Fibroblast of peridontal ligament (primary cell): ENCODE measurements around the gene KCNH1.

ENCODE experiments used
- DNase-seq: peaks from one replicate; pipeline ENCODE4 v3.0.0-alpha.2; 2010; ENCODE audit errors: extremely low read depth

The KCNH1 gene

GRCh38 chr1:210857705-210858104 lies 276.2 kb downstream of the KCNH1 start:
- DNase-seq: no peak

DNA sequence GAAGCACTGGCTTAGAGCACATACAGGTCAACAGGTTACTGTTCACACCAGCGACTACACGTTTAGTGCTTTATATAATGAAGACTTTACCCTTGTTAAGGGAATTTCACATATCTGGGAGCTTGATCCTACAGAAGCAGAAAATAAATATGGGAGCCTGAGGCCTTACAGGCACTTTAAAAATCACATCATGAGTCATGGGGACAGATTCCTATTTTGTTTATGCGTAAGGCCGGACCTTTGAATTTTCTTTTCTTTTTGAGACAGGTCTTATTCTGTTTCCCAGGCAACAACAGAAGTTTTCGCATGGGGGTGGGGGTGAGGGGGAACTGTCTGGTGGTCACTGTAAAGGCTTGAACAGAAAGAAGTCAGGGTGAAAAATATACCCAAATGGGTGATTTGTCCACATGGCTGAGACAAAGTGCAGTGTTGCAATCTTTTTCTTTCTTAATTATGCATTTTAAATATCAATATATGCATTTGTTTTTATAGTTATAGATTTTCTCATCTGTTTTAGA lies 276.7 kb downstream of the KCNH1 start:
- DNase-seq: no peak

- no peak for DNase-seq
These were observed 278.5 kb downstream of the KCNH1 start for GRCh38 chr1:210855440-210855839.

GRCh38 chr1:210853276-210853675 lies 280.7 kb downstream of the KCNH1 start:
- DNase-seq: no peak

- no peak for DNase-seq
These were observed 283.4 kb downstream of the KCNH1 start for GRCh38 chr1:210850556-210850955.

- no peak for DNase-seq
These were observed 285.5 kb downstream of the KCNH1 start for GRCh38 chr1:210848474-210848873.

- DNase-seq: no peak
These were observed 291.9 kb downstream of the KCNH1 start for GRCh38 chr1:210841926-210842625.

DNA sequence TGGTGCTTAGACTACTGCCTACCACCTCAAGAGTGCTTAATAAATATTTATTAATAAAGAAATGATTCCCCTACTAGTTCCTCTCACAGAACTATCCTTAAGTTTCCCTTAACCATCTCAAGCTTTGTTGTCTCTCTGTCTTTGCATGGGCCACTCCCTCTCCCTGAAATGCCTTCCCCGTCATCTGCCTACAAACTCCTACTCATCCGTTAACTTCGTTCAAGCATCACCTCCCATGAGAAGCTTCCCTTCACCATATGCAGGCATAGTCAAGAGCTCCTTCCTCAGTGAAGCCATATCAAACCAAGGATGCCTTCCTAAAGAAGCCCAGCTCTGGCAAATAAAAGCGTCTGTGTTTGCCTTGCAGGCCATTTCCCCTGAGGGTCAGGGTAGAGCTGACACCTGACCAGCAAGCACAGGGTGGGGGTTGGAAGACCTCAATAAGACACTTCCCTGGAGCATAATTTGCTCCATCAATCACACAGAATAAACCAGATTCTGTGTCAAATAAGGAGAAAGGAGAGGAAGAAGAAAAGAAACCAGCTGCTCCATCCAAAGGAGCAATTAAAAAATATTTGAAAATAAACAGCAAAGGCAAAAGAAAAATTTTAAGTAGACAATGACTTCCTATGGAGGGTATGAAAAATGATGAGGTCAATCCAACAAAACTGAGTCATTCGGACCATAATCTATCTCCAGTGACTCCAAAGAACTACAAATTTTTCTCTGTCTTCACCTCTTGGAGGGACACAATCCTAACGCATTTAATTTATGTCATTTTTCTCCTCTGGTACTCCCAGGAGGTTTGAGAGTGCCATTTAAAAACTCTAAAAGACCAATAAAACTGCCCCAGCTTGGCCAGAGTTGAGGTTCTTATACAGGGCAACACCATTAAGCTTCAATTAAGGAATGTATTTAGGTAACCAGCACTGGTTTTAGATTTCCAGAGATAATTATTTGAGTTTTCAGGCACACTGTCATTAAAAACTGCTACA lies 303.6 kb downstream of the KCNH1 start:
- no peak for DNase-seq

- no peak for DNase-seq
These were observed 304.9 kb downstream of the KCNH1 start for GRCh38 chr1:210828996-210829596.

DNA sequence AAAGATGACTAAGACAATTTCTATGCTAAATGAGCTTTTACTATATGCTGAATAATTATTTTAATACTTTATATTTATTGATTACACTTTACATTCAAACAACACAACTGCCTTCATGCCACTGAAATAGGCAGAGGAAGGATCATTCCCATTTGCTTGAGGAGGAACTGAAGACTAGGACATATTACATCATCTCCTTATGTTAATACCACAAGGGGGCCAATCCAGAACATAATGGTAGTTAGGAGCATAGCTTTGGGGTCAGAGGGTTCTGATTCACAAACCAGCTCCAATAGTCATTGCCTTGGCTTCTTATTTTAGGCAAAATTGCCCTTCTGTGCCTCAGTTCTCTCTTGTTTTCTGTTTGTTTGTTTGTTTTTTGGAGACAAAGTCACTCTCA lies 306.5 kb downstream of the KCNH1 start:
- DNase-seq: no peak

DNA sequence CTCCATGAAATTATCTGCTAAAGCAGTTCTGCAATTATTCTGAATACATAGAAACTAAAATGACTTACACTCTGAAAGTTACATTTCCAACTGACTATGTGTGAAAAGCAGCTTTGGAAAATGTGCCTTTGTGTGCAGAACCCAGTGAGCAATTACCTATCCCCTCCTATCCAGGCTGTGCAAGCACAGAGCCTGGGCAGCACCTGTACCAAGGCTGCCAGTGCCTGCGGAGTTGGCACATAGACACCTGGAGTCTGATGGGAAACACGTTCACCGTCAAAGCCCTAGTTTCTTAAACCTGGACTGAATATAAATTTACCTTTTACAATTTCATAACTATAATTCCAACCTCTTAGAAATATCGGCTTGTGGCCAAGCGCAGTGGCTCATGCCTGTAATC lies 307.3 kb downstream of the KCNH1 start:
- no peak for DNase-seq

DNA sequence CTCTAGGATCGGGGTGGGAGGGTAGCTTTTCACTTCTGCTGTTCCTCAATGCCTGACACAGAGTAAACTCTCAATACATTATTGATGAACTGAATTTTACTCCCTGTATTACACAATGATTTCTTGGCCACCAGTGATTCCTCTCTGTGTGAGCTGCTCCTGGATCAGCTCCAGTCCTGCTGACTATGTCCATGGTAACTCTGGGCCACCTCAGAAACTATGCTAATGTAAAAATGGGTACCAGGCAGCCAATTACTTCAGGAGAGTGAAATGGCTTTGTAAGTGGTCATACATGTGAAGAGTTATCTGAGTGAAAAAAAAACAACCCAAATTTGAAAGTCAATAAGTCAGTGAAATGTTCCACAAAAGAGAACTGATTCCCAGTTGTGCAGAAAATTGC lies 311.0 kb downstream of the KCNH1 start:
- no peak for DNase-seq

DNA sequence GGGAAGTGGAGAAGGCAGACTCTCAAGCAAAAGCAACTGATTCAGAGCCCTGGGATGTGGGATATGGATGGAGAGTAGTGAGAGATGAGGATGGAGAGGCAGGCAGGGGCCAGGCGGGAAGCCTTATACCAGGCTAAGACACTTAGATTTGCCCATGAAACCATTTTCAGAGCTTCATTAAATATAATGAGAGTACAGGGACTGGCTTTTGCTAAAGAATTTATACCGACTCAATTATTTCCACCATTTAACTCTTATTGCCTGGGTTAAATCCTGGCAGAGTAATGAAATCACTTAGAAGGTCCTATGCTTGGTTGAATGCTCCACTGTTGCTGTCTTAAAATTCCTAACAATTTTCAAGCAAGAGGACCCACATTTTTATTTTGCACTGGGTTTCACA lies 311.7 kb downstream of the KCNH1 start:
- DNase-seq: no peak

DNA sequence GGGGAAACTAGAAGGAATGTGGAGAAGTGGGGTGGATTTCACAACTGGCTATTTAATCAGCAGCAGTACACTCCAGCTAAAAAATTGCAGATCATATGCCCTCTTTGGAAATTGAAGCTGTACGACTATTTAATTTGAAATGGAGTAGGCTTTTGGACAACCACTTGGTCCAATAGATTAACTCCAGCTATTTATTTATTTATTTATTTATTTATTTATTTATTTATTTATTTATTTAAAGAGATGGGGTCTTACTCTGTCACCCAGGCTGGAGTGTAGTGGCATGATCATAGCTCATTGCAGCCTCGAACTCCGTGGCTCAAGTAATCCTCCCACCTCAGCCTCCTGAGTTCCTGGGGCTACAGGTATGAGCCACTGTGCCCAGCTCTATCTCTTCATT lies 312.3 kb downstream of the KCNH1 start:
- no peak for DNase-seq

- DNase-seq: no peak
These were observed 314.7 kb downstream of the KCNH1 start for GRCh38 chr1:210819266-210819665.

DNA sequence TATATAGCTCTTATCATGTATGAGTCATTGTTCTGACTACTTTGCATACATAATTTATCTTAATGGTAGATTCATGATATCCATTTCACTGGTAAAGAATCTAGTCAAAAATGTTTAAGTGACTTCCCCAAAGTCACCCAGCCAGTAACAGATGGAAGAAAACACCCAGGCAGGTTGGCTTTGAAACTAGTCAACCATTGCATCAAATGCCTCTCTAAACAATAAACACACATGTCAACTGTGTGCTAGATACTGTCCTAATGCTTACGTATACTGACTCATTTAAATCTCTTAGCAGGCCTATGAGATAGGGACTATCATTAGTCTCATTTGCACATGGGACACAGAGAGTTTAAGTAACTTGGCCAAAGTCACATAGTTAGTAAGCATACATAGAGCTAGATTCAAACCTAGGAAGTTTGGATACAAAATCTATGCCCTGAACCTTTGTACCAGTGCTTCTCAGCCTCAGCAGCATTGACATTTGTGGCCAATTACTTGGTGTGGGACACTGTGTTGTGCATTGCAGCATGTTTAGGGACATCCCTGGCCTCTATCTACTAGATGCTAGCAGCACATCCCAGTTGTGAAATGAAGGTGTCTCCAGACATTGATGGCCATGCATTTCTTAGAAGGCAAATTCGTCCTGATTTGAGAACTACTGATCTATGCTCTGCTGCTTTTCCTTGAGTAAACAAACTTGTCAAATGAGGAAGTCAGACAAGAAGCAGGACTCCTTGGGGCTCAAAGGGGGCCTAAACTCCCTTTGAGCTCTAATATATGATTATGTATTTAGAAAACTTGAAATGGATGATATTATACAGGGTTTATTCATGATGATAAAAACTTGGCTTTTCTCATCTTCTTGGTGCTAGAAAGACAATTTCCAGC lies 316.3 kb downstream of the KCNH1 start:
- no peak for DNase-seq

GRCh38 chr1:210815641-210816550 lies 318.1 kb downstream of the KCNH1 start:
- DNase-seq: no peak

DNA sequence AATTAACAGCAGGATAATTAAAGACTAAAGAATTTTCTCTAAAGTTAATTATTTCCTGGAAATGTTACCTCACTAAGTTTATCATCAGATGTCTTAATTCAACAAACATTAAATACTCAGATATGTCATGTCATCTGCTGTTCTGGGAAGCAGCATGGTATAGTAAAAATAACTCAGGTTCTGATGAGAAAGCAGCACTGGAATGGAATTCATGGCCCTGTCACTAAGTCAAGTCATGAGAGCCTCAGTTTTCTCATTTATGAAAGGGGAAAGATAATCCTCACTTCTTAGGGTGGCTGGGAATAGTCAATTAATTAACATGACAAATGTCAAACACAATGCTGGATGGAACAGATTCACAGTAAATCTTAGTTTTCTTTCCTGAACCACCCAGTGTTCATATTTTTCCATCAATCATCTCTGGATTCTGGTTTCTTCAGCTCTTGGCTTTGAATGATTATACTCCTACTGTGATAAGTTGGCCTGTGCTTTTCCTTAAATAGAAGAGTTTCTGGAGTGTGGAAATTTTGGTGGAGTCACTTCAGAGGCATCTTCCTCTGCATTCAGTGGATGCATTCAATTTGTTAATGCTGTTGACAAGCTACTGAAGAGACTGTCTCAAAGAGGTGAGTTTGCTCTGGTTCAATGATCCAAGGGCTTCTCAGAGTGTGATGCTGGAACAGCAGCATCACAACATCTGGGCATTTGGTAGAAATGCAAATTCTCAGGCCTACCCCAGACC lies 319.4 kb downstream of the KCNH1 start:
- DNase-seq: no peak

- DNase-seq: no peak
These were observed 332.4 kb downstream of the KCNH1 start for GRCh38 chr1:210801501-210801900.

- DNase-seq: peak; percentile 2
These were observed 333.2 kb downstream of the KCNH1 start for GRCh38 chr1:210800756-210801155.
